ENCODE results near the gene ADCY3. TPM values are rescaled to one million over a fixed set of nuclear protein-coding genes. Genes with fewer than 3 reads are reported as not detected.

ADCY3 gene
- total RNA-seq, 1 experiment from 2014 or later: 39.5 TPM

- Histone ChIP-seq H3T11ph (ENCODE audit: low read length) (no peak overlapping the region), H2AK5ac (ENCODE audit: insufficient read length, low read length) (no peak overlapping the region), H2BK5ac (ENCODE audit: insufficient read length, low read length) (no peak overlapping the region), H3K56ac (ENCODE audit: insufficient read length, low read depth, low read length) (no peak overlapping the region), H3K23me2 (ENCODE audit: insufficient read length, low read depth, low read length, poor library complexity, severe bottlenecking) (no peaks in the 10 kb centered on the region), H2BK20ac (ENCODE audit: low read depth, low read length, poor library complexity, severe bottlenecking) (no peak overlapping the region), H2BK12ac (ENCODE audit: insufficient read length, low read depth, low read length) (no peak overlapping the region), H3K79me1 (ENCODE audit: insufficient read depth, low read depth, low read length, poor library complexity, severe bottlenecking) (no peaks in the 10 kb centered on the region), H2BK15ac (ENCODE audit: low read depth, low read length) (no peak overlapping the region), H4K5ac (ENCODE audit: insufficient read length, low read depth, low read length) (no peak overlapping the region), H3K4me2 (ENCODE audit: insufficient read depth, insufficient read length, low read length) (no peak overlapping the region), H4K91ac (ENCODE audit: insufficient read length, low read depth, low read length) (no peak overlapping the region), H2AFZ (ENCODE audit: low read length) (no peak overlapping the region), H3K18ac (ENCODE audit: insufficient read length, low read depth, low read length) (no peak overlapping the region), H3K4me1 (ENCODE audit: insufficient read depth, low read length) (peaks cover 5% of the 10 kb centered on the region; the same call in 1 of the 2 replicates), H3K79me2 (ENCODE audit: insufficient read depth, low read length) (no peaks in the 10 kb centered on the region), H4K20me1 (ENCODE audit: control insufficient read depth, insufficient read depth, insufficient read length) (no peaks in the 10 kb centered on the region), H3K27me3 (ENCODE audit: insufficient read depth, low read length) (no peaks in the 10 kb centered on the region), H3K9ac (ENCODE audit: extremely low read depth, insufficient read length, low read length) (no peak overlapping the region), H3K9me3 (ENCODE audit: control insufficient read depth, low read depth, low read length) (no peaks in the 10 kb centered on the region), H3K27ac (ENCODE audit: insufficient read length, low read depth, low read length) (no peak overlapping the region), H3K4ac (ENCODE audit: low read depth, low read length) (no peak overlapping the region), H2BK120ac (ENCODE audit: low read depth, low read length, poor library complexity, severe bottlenecking) (no peak overlapping the region), H3K14ac (ENCODE audit: insufficient read depth, low read length) (no peak overlapping the region), H4K8ac (replicated peaks; ENCODE audit: insufficient read length, low read depth, low read length) (no peak overlapping the region), H3K23ac (ENCODE audit: insufficient read length, low read depth, low read length) (no peak overlapping the region)
- peaks cover 6 to 11% (median 6%) of the 10 kb centered on the region in 3 experiments for H3K36me3 Mint-ChIP-seq (ENCODE audit: insufficient read depth in 1 of 3, low read depth in 3 of 3)
- H3K9me3 Mint-ChIP-seq: no peaks in the 10 kb centered on the region
- no peak overlapping the region for H3K4me3 Mint-ChIP-seq
- no peak overlapping the region for H3K27ac Mint-ChIP-seq
- no CpG with 5 or more reads among the region's 2 CpGs for WGBS (ENCODE audit: extremely low coverage, insufficient read length, low lambda C conversion rate)
- peaks cover 11 to 18% of the 10 kb centered on the region in 2 experiments for H3K4me1 Mint-ChIP-seq
- DNase-seq: no peak
- H3K27me3 Mint-ChIP-seq (ENCODE audit: low read depth): no peaks in the 10 kb centered on the region
- no peak for TF ChIP-seq CTCF (conservative IDR thresholded peaks at IDR 0.05)
Measured at GRCh38 chr2:24875901-24876300, 44.1 kb downstream of the ADCY3 start.

All from H9 (cell line).